Measurements from ENCODE around the gene CLEC5A.

The CLEC5A gene
- long read RNA-seq = 0 reads

GRCh38 chr7:141946796-141947195 is at the start of gene CLEC5A:
Gene CLEC5A, minus strand, starts transcription at chr7:141946974. Its CDS starts 682 bp downstream, at chr7:141946292.
- Histone ChIP-seq H3K4me3 (replicated peaks; ENCODE audit: insufficient read depth, low read length) (peak within 1 kb of the TSS; percentile 70), H3K27ac (replicated peaks) (peak within 1 kb of the TSS; percentile 85), H3K27me3 (ENCODE audit: insufficient read depth, poor library complexity, severe bottlenecking) (no peaks in the 10 kb centered on the region)
- peak in 1 of 2 experiments; percentile 60 for DNase-seq (ENCODE audit: low read depth in 1 of 2, low spot score in 1 of 2)
- TF ChIP-seq GABPA (IDR thresholded peaks at IDR 0.05; ENCODE audit: low read depth) = no peak
- TF ChIP-seq SPI1 (IDR thresholded peaks at IDR 0.05; ENCODE audit: borderline replicate concordance, low read depth) = no peak

GRCh38 chr7:141993354-141993753 is 46.6 kb upstream of the CLEC5A start:
- DNase-seq (ENCODE audit: low read depth in 1 of 2, low spot score in 1 of 2) = no peak
- H3K27ac ChIP-seq (replicated peaks) = no peak overlapping the region
- no peaks in the 10 kb centered on the region for H3K27me3 ChIP-seq (ENCODE audit: insufficient read depth, poor library complexity, severe bottlenecking)
- no peak for TF ChIP-seq POLR2AphosphoS5 (IDR thresholded peaks at IDR 0.05; ENCODE audit: low read depth)
- no peak for TF ChIP-seq SPI1 (IDR thresholded peaks at IDR 0.05; ENCODE audit: borderline replicate concordance, low read depth)
- no peak for TF ChIP-seq REST (IDR thresholded peaks at IDR 0.05; ENCODE audit: insufficient replicate concordance, low read depth)
- no peak for TF ChIP-seq CTCF (IDR thresholded peaks at IDR 0.05; ENCODE audit: insufficient read depth, low read length)
- no peak for TF ChIP-seq GABPA (IDR thresholded peaks at IDR 0.05; ENCODE audit: low read depth)
- no peak overlapping the region for H3K4me3 ChIP-seq (replicated peaks; ENCODE audit: insufficient read depth, low read length)

- no peak for DNase-seq (ENCODE audit: low read depth in 1 of 2, low spot score in 1 of 2)
- TF ChIP-seq POLR2AphosphoS5 (IDR thresholded peaks at IDR 0.05; ENCODE audit: low read depth) = no peak
- no peak for TF ChIP-seq CTCF (IDR thresholded peaks at IDR 0.05; ENCODE audit: insufficient read depth, low read length)
- no peak for TF ChIP-seq SPI1 (IDR thresholded peaks at IDR 0.05; ENCODE audit: borderline replicate concordance, low read depth)
- no peak for TF ChIP-seq GABPA (IDR thresholded peaks at IDR 0.05; ENCODE audit: low read depth)
- no peak for TF ChIP-seq REST (IDR thresholded peaks at IDR 0.05; ENCODE audit: insufficient replicate concordance, low read depth)
- no peak overlapping the region for H3K4me3 ChIP-seq (replicated peaks; ENCODE audit: insufficient read depth, low read length)
- H3K27ac ChIP-seq (replicated peaks) = no peak overlapping the region
- no peaks in the 10 kb centered on the region for H3K27me3 ChIP-seq (ENCODE audit: insufficient read depth, poor library complexity, severe bottlenecking)
Observed at GRCh38 chr7:141992688-141993087, 45.9 kb upstream of the CLEC5A start.

- no peaks in the 10 kb centered on the region for H3K27me3 ChIP-seq (ENCODE audit: insufficient read depth, poor library complexity, severe bottlenecking)
- H3K4me3 ChIP-seq (replicated peaks; ENCODE audit: insufficient read depth, low read length) = no peak overlapping the region
- TF ChIP-seq GABPA (IDR thresholded peaks at IDR 0.05; ENCODE audit: low read depth) (no peak), POLR2AphosphoS5 (IDR thresholded peaks at IDR 0.05; ENCODE audit: low read depth) (no peak), REST (IDR thresholded peaks at IDR 0.05; ENCODE audit: insufficient replicate concordance, low read depth) (no peak), CTCF (IDR thresholded peaks at IDR 0.05; ENCODE audit: insufficient read depth, low read length) (no peak), SPI1 (IDR thresholded peaks at IDR 0.05; ENCODE audit: borderline replicate concordance, low read depth) (no peak)
- peak in 1 of 2 experiments; percentile 56 for DNase-seq (ENCODE audit: low read depth in 1 of 2, low spot score in 1 of 2)
- no peak overlapping the region; the same call in 1 of the 2 replicates for H3K27ac ChIP-seq (replicated peaks)
Observed at GRCh38 chr7:141992156-141992555, 45.4 kb upstream of the CLEC5A start.

Data from HL-60 (cell line).